ENCODE results near the gene IGFBP5.

The IGFBP5 gene

DNA sequence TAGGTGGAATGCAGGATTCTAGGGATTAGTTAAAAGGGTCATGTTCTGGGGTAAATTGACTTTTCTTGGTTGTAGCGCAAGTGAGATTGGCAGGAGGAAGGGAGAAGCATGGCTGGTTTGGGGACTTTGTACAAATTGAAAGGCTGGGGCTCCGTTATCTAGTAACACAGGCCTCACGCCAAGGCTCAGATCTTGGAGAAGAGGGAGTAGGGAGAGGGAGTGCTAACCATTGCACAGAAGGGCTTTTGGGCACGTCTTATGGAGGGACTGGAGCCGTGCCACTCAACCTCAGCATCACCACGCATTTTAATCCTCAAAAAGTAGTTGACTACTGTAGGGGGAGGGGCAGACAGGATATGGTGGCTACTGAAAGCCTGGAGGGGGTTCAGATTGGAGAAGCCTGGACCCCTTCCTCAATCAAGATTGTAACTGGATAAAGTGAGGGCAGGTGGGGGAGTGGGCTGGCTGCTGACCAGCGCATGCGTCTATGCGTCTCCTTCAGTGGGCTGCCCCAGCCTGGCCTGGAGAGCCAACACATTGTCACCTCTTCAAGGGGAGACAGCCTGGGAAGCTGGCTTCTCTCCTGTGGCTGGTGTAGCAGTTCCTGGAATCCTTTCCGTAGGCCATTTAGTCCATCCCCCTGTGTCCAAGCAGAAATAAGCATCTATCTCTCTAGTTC is 14.3 kb downstream of the IGFBP5 start:
- TF ChIP-seq, protein P1, sequence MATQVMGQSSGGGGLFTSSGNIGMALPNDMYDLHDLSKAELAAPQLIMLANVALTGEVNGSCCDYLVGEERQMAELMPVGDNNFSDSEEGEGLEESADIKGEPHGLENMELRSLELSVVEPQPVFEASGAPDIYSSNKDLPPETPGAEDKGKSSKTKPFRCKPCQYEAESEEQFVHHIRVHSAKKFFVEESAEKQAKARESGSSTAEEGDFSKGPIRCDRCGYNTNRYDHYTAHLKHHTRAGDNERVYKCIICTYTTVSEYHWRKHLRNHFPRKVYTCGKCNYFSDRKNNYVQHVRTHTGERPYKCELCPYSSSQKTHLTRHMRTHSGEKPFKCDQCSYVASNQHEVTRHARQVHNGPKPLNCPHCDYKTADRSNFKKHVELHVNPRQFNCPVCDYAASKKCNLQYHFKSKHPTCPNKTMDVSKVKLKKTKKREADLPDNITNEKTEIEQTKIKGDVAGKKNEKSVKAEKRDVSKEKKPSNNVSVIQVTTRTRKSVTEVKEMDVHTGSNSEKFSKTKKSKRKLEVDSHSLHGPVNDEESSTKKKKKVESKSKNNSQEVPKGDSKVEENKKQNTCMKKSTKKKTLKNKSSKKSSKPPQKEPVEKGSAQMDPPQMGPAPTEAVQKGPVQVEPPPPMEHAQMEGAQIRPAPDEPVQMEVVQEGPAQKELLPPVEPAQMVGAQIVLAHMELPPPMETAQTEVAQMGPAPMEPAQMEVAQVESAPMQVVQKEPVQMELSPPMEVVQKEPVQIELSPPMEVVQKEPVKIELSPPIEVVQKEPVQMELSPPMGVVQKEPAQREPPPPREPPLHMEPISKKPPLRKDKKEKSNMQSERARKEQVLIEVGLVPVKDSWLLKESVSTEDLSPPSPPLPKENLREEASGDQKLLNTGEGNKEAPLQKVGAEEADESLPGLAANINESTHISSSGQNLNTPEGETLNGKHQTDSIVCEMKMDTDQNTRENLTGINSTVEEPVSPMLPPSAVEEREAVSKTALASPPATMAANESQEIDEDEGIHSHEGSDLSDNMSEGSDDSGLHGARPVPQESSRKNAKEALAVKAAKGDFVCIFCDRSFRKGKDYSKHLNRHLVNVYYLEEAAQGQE (IDR thresholded peaks at IDR 0.05; ENCODE audit: insufficient replicate concordance, low read depth): no peak
- TF ChIP-seq SPI1 (IDR thresholded peaks at IDR 0.05; ENCODE audit: borderline replicate concordance, low read depth) (no peak), GABPA (IDR thresholded peaks at IDR 0.05; ENCODE audit: low read depth) (no peak), POLR2AphosphoS5 (IDR thresholded peaks at IDR 0.05; ENCODE audit: low read depth) (no peak)
- TF ChIP-seq, protein P2, sequence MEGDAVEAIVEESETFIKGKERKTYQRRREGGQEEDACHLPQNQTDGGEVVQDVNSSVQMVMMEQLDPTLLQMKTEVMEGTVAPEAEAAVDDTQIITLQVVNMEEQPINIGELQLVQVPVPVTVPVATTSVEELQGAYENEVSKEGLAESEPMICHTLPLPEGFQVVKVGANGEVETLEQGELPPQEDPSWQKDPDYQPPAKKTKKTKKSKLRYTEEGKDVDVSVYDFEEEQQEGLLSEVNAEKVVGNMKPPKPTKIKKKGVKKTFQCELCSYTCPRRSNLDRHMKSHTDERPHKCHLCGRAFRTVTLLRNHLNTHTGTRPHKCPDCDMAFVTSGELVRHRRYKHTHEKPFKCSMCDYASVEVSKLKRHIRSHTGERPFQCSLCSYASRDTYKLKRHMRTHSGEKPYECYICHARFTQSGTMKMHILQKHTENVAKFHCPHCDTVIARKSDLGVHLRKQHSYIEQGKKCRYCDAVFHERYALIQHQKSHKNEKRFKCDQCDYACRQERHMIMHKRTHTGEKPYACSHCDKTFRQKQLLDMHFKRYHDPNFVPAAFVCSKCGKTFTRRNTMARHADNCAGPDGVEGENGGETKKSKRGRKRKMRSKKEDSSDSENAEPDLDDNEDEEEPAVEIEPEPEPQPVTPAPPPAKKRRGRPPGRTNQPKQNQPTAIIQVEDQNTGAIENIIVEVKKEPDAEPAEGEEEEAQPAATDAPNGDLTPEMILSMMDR (IDR thresholded peaks at IDR 0.05; ENCODE audit: insufficient read depth, low read length): no peak
- no peaks in the 10 kb centered on the region for H3K27me3 ChIP-seq (ENCODE audit: insufficient read depth, poor library complexity, severe bottlenecking)
- no peak for DNase-seq (ENCODE audit: low read depth in 1 of 2, low spot score in 1 of 2)
- no peak overlapping the region for H3K27ac ChIP-seq (replicated peaks)
- no peak overlapping the region for H3K4me3 ChIP-seq (replicated peaks; ENCODE audit: insufficient read depth, low read length)

DNA sequence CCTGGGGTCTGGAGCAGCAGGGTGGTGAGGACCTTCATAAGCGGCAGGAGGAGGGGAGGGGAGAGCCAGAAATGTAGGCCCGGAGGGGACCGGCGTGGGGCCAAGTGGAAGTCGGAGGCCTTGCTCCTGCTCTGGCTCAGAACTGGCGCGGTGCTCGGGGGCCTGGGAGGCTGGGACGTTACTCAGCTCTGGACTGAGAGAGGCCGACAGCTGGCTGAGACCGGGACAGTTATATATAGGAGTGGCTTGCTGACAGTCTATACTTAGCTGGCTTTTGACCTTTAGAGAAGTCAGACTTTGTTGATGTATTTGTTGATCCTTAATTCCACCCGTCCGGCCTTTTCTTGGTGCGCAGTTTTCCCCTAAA is 15.7 kb downstream of the IGFBP5 start:
- no peak overlapping the region for H3K4me3 ChIP-seq (replicated peaks; ENCODE audit: insufficient read depth, low read length)
- H3K27me3 ChIP-seq (ENCODE audit: insufficient read depth, poor library complexity, severe bottlenecking): no peaks in the 10 kb centered on the region
- DNase-seq (ENCODE audit: low read depth in 1 of 2, low spot score in 1 of 2): no peak
- TF ChIP-seq, protein P2 (IDR thresholded peaks at IDR 0.05; ENCODE audit: insufficient read depth, low read length): no peak
- TF ChIP-seq GABPA (IDR thresholded peaks at IDR 0.05; ENCODE audit: low read depth): no peak
- TF ChIP-seq, protein P1 (IDR thresholded peaks at IDR 0.05; ENCODE audit: insufficient replicate concordance, low read depth): no peak
- no peak for TF ChIP-seq SPI1 (IDR thresholded peaks at IDR 0.05; ENCODE audit: borderline replicate concordance, low read depth)
- TF ChIP-seq POLR2AphosphoS5 (IDR thresholded peaks at IDR 0.05; ENCODE audit: low read depth): no peak
- no peak overlapping the region for H3K27ac ChIP-seq (replicated peaks)

DNA sequence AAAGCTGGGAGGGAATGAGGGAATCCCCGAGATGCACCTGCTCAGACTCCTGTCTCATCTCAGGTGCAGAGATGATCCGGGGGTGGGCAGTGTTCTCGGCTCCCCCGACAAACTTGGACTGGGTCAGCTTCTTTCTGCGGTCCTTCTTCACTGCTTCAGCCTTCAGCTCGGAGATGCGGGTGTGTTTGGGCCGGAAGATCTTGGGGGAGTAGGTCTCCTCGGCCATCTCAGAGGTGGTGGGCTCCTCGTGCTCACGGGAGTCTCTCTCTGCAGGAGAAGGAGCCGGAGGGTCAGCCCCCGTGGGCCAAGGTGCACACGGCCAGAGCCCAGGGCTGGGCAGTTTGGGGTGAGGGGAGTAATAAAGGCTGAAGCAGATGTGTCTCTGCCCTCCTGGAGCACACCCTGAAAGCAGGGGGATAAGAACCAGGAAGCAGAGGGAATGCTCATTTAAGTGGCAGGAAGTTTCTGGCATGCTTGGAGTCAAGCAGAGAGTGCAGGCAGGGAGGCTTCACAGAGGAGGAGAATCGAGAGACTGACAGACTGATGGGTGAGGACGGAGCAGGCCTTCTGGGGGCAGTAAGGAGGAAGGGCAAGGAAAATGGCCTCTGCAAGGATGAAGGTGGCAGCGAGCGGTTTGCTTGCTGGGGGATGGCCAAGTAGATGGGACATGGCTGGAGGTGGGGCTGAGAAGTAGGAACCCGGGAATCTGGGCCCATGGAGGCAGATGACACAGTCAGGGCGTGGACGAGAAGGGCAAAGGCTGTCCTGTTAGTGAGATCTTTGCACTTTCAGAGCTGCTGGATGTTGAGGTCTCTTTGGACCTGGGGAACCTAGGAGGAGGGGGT is 16.3 kb downstream of the IGFBP5 start:
- Histone ChIP-seq H3K27me3 (ENCODE audit: insufficient read depth, poor library complexity, severe bottlenecking) (no peaks in the 10 kb centered on the region), H3K27ac (replicated peaks) (no peak overlapping the region), H3K4me3 (replicated peaks; ENCODE audit: insufficient read depth, low read length) (no peak overlapping the region)
- TF ChIP-seq GABPA (IDR thresholded peaks at IDR 0.05; ENCODE audit: low read depth) (no peak), SPI1 (IDR thresholded peaks at IDR 0.05; ENCODE audit: borderline replicate concordance, low read depth) (no peak), POLR2AphosphoS5 (IDR thresholded peaks at IDR 0.05; ENCODE audit: low read depth) (no peak)
- TF ChIP-seq, protein P2 (IDR thresholded peaks at IDR 0.05; ENCODE audit: insufficient read depth, low read length): no peak
- TF ChIP-seq, protein P1 (IDR thresholded peaks at IDR 0.05; ENCODE audit: insufficient replicate concordance, low read depth): no peak
- no peak for DNase-seq (ENCODE audit: low read depth in 1 of 2, low spot score in 1 of 2)
